Thoracic aorta (tissue), 2 donors: ENCODE results near the gene MIB1. TPM values are rescaled to one million over a fixed set of nuclear protein-coding genes. Genes with fewer than 3 reads are reported as not detected.

Experiments
- ATAC-seq: fragments of 150-250 bp; one replicate; pipeline ENCODE4 v1.8.0; 2017; ENCODE audit warnings: low read depth; ENCODE audit not compliant: insufficient number of reproducible peaks, low FRiP score
- DNase-seq: peaks from one replicate; pipeline ENCODE4 v3.0.0-alpha.2; 2020; ENCODE audit warnings: low spot score
- H3K27ac ChIP-seq, 2 donors: fragments of 200-600 bp; sonication (generic); 1 replicate in 1 of 2; 2 replicates in 1 of 2; pipeline ENCODE4 v1.5.1; 2016; ENCODE audit warnings: mild to moderate bottlenecking in 2 of 2, moderate library complexity in 2 of 2
- H3K27me3 ChIP-seq: fragments of 200-600 bp; sonication (generic); replicated peaks from 2 replicates; pipeline ENCODE4 v1.6.0; 2016; ENCODE audit warnings: mild to moderate bottlenecking; ENCODE audit not compliant: insufficient read depth
- H3K36me3 ChIP-seq: fragments of 200-600 bp; sonication (generic); one replicate; pipeline ENCODE4 v1.5.1; 2016
- H3K4me1 ChIP-seq, 2 donors: fragments of 200-600 bp; sonication (generic); 1 replicate in 1 of 2; 2 replicates in 1 of 2; pipeline versions ENCODE4 v1.5.1 to v1.6.0; 2016; ENCODE audit warnings: low read depth in 2 of 2, mild to moderate bottlenecking in 1 of 2; ENCODE audit not compliant: control insufficient read depth in 1 of 2
- H3K4me3 ChIP-seq: fragments of 200-600 bp; sonication (generic); 2 replicates; pipeline ENCODE4 v1.5.1; 2016; ENCODE audit warnings: mild to moderate bottlenecking
- H3K9me3 ChIP-seq: fragments of 200-600 bp; sonication (generic); 2 replicates; pipeline ENCODE4 v1.5.1; 2016
- CTCF ChIP-seq: fragments of 200-600 bp; sonication (generic); IDR thresholded peaks from one replicate; pipeline ENCODE4 v1.5.1; 2019; ENCODE audit warnings: antibody characterized with exemption
- total RNA-seq, 2 donors: library from RNA; depleted of rRNA; stranded (reverse); fragments of >200 nt; gene quantifications; one replicate each; pipeline versions ENCODE4 v1.1.0 to v1.2.3, GENCODE V29; 2016

MIB1 gene
- total RNA-seq, 2 donors from 2014 or later: 37.9 to 53.6 TPM

GRCh38 chr18:21799721-21800120, 59.1 kb downstream of the MIB1 start:
- ATAC-seq (no peak), DNase-seq (no peak)
- Histone ChIP-seq H3K36me3 (no peaks in the 10 kb centered on the region), H3K9me3 (no peaks in the 10 kb centered on the region), H3K4me1 (peaks cover 4 to 13% of the 10 kb centered on the region in 2 donors), H3K27me3 (no peaks in the 10 kb centered on the region), H3K4me3 (no peak overlapping the region), H3K27ac (no peak overlapping the region)
- TF ChIP-seq CTCF: no peak

GRCh38 chr18:21803495-21803894, 62.9 kb downstream of the MIB1 start:
- H3K27me3 ChIP-seq: no peaks in the 10 kb centered on the region
- H3K4me1 ChIP-seq: peaks cover 4 to 7% of the 10 kb centered on the region in 2 donors
- DNase-seq (no peak), ATAC-seq (no peak)
- no peaks in the 10 kb centered on the region for H3K9me3 ChIP-seq
- no peaks in the 10 kb centered on the region for H3K36me3 ChIP-seq
- H3K4me3 ChIP-seq: no peak overlapping the region
- TF ChIP-seq CTCF: no peak
- no peak overlapping the region for H3K27ac ChIP-seq

GRCh38 chr18:21805771-21806366, 65.3 kb downstream of the MIB1 start:
- Histone ChIP-seq H3K9me3 (no peaks in the 10 kb centered on the region), H3K4me3 (peak overlapping the region; percentile 35), H3K36me3 (peaks cover 8% of the 10 kb centered on the region), H3K4me1 (no peaks in the 10 kb centered on the region), H3K27ac (peak overlapping the region; percentile 82 to 85), H3K27me3 (no peaks in the 10 kb centered on the region)
- TF ChIP-seq CTCF: no peak
- DNase-seq: no peak
- ATAC-seq: peak; percentile 81

- Histone ChIP-seq H3K27me3 (no peaks in the 10 kb centered on the region), H3K4me3 (no peak overlapping the region), H3K27ac (no peak overlapping the region), H3K9me3 (no peaks in the 10 kb centered on the region), H3K4me1 (no peaks in the 10 kb centered on the region), H3K36me3 (peaks cover 8% of the 10 kb centered on the region)
- TF ChIP-seq CTCF: no peak
- DNase-seq: no peak
- no peak for ATAC-seq
Observed at GRCh38 chr18:21808185-21808584, 67.6 kb downstream of the MIB1 start.

- Histone ChIP-seq H3K4me3 (no peak overlapping the region), H3K4me1 (no peaks in the 10 kb centered on the region), H3K27ac (no peak overlapping the region), H3K27me3 (no peaks in the 10 kb centered on the region), H3K9me3 (no peaks in the 10 kb centered on the region), H3K36me3 (peaks cover 8% of the 10 kb centered on the region)
- no peak for DNase-seq
- TF ChIP-seq CTCF: no peak
- ATAC-seq: no peak
Observed at GRCh38 chr18:21809725-21810124, 69.1 kb downstream of the MIB1 start.
